Bronchial epithelial cell (primary cell): ENCODE measurements around the gene HAO2. TPM values are rescaled to one million over a fixed set of nuclear protein-coding genes. Genes with fewer than 3 reads are reported as not detected.
A peak's percentile ranks its signal among the peaks of the same experiment; 100 is the strongest.

Experiments used
- DNase-seq: peaks from one replicate; pipeline ENCODE4 v3.0.0-alpha.2; 2010; ENCODE audit warnings: low read depth
- FAIRE-seq: peaks from 2 replicates; lab custom pipeline; 2011; peaks lifted over from hg19 to GRCh38; lab: Jason Lieb, UNC
- H3K27me3 ChIP-seq: 2 replicates; pipeline ENCODE4 v1.5.1; 2011; ENCODE audit warnings: low read length; ENCODE audit not compliant: control insufficient read depth, insufficient read depth
- H3K36me3 ChIP-seq: 2 replicates; pipeline ENCODE4 v1.5.1; 2011; ENCODE audit warnings: low read length; ENCODE audit not compliant: control insufficient read depth, insufficient read depth
- H3K4me3 ChIP-seq: 2 replicates; pipeline ENCODE4 v1.5.1; 2011; ENCODE audit warnings: mild to moderate bottlenecking, low read depth, low read length, control low read depth
- CTCF ChIP-seq: IDR thresholded peaks from 2 replicates; pipeline ENCODE4 v1.5.1; 2011; ENCODE audit warnings: mild to moderate bottlenecking, moderate library complexity, low read length, control low read depth, inconsistent platforms; ENCODE audit not compliant: insufficient read depth, severe bottlenecking
- total RNA-seq: library from RNA; depleted of rRNA; stranded (reverse); fragments of >200 nt; gene quantifications from 2 replicates; pipeline ENCODE4 v1.2.1, GENCODE V29; 2014

HAO2 gene
- total RNA-seq, 1 donor from 2014 or later: not detected

GRCh38 chr1:119367432-119368124 lies 1.0 kb upstream of the HAO2 start:
- Histone ChIP-seq H3K4me3 (no peak overlapping the region), H3K36me3 (no peaks in the 10 kb centered on the region), H3K27me3 (peaks cover 2% of the 10 kb centered on the region)
- peak; percentile 7 for FAIRE-seq
- peak; percentile 60 for DNase-seq
- peak; percentile 91 for TF ChIP-seq CTCF

GRCh38 chr1:119370748-119371147 lies 2.2 kb downstream of the HAO2 start:
- DNase-seq (no peak), FAIRE-seq (no peak)
- no peak for TF ChIP-seq CTCF
- H3K4me3 ChIP-seq: no peak overlapping the region
- peaks cover 2% of the 10 kb centered on the region for H3K27me3 ChIP-seq
- H3K36me3 ChIP-seq: no peaks in the 10 kb centered on the region

- FAIRE-seq: no peak
- Histone ChIP-seq H3K36me3 (no peaks in the 10 kb centered on the region), H3K4me3 (no peak overlapping the region), H3K27me3 (peaks cover 2% of the 10 kb centered on the region)
- no peak for TF ChIP-seq CTCF
- DNase-seq: no peak
These were observed 3.2 kb downstream of the HAO2 start for GRCh38 chr1:119371815-119372214.

- DNase-seq (peak; percentile 72), FAIRE-seq (no peak)
- no peaks in the 10 kb centered on the region for H3K36me3 ChIP-seq
- peak; percentile 26 for TF ChIP-seq CTCF
- peaks cover 2% of the 10 kb centered on the region for H3K27me3 ChIP-seq
- no peak overlapping the region for H3K4me3 ChIP-seq
These were observed 4.0 kb downstream of the HAO2 start for GRCh38 chr1:119372503-119373086.

- no peak overlapping the region for H3K4me3 ChIP-seq
- no peak for FAIRE-seq
- DNase-seq: peak; percentile 93
- H3K36me3 ChIP-seq: no peaks in the 10 kb centered on the region
- peaks cover 2% of the 10 kb centered on the region for H3K27me3 ChIP-seq
- no peak for TF ChIP-seq CTCF
These were observed 4.9 kb downstream of the HAO2 start for GRCh38 chr1:119373465-119373864.
